ENCODE results near the gene GRIA4. TPM values are rescaled to one million over a fixed set of nuclear protein-coding genes. Genes with fewer than 3 reads are reported as not detected.

Gene GRIA4
- total RNA-seq, 4 donors from 2014 or later, result not detected

GRCh38 chr11:105582497-105582896 is 27.4 kb upstream of the GRIA4 start:
- no peak overlapping the region for H3K27ac ChIP-seq
- H3K4me3 ChIP-seq, result no peak overlapping the region
- no peaks in the 10 kb centered on the region for H3K9me3 ChIP-seq
- intact Hi-C loops (cut with DNase I), result no loop called here
- WGBS, 2 donors, result 64% methylated on average over 4 of the region's 4 CpGs
- TF ChIP-seq CTCF (IDR thresholded peaks at IDR 0.05) (no peak), POLR2A (IDR thresholded peaks at IDR 0.05) (no peak)
- DNase-seq, result no peak
- H3K36me3 ChIP-seq, result no peaks in the 10 kb centered on the region
- H3K27me3 ChIP-seq, result no peaks in the 10 kb centered on the region
- H3K4me1 ChIP-seq, result no peaks in the 10 kb centered on the region

- Histone ChIP-seq H3K36me3 (no peaks in the 10 kb centered on the region), H3K4me1 (no peaks in the 10 kb centered on the region), H3K4me3 (no peak overlapping the region), H3K9me3 (no peaks in the 10 kb centered on the region), H3K27me3 (no peaks in the 10 kb centered on the region), H3K27ac (no peak overlapping the region)
- DNase-seq, result no peak
- 61 to 64% methylated on average over 2 of the region's 2 CpGs for WGBS, 2 donors
- intact Hi-C loops (cut with DNase I), result no loop called here
- TF ChIP-seq CTCF (IDR thresholded peaks at IDR 0.05), result no peak
- no peak for TF ChIP-seq POLR2A (IDR thresholded peaks at IDR 0.05)
These were observed 21.9 kb upstream of the GRIA4 start for GRCh38 chr11:105588001-105588400.

GRCh38 chr11:105589346-105589745 is 20.5 kb upstream of the GRIA4 start:
- H3K27me3 ChIP-seq, result no peaks in the 10 kb centered on the region
- DNase-seq, result no peak
- intact Hi-C loops (cut with DNase I), result no loop called here
- no peak overlapping the region for H3K27ac ChIP-seq
- 66 to 69% methylated on average over 4 of the region's 4 CpGs for WGBS, 2 donors
- H3K9me3 ChIP-seq, result no peaks in the 10 kb centered on the region
- no peak overlapping the region for H3K4me3 ChIP-seq
- H3K4me1 ChIP-seq, result no peaks in the 10 kb centered on the region
- TF ChIP-seq CTCF (IDR thresholded peaks at IDR 0.05) (no peak), POLR2A (IDR thresholded peaks at IDR 0.05) (no peak)
- no peaks in the 10 kb centered on the region for H3K36me3 ChIP-seq

- no peak overlapping the region for H3K27ac ChIP-seq
- no peak for TF ChIP-seq CTCF (IDR thresholded peaks at IDR 0.05)
- TF ChIP-seq POLR2A (IDR thresholded peaks at IDR 0.05), result no peak
- WGBS, 2 donors, result 75 to 76% methylated on average over 5 of the region's 5 CpGs
- DNase-seq, result no peak
- intact Hi-C loops (cut with DNase I), result no loop called here
- no peaks in the 10 kb centered on the region for H3K36me3 ChIP-seq
- H3K4me3 ChIP-seq, result no peak overlapping the region
- H3K4me1 ChIP-seq, result no peaks in the 10 kb centered on the region
- H3K27me3 ChIP-seq, result no peaks in the 10 kb centered on the region
- H3K9me3 ChIP-seq, result no peaks in the 10 kb centered on the region
These were observed 17.8 kb upstream of the GRIA4 start for GRCh38 chr11:105592035-105592434.

- Histone ChIP-seq H3K9me3 (no peaks in the 10 kb centered on the region), H3K27ac (no peak overlapping the region), H3K36me3 (no peaks in the 10 kb centered on the region), H3K4me1 (no peaks in the 10 kb centered on the region), H3K4me3 (no peak overlapping the region), H3K27me3 (no peaks in the 10 kb centered on the region)
- intact Hi-C loops (cut with DNase I), result no loop called here
- TF ChIP-seq POLR2A (IDR thresholded peaks at IDR 0.05), result no peak
- no peak for TF ChIP-seq CTCF (IDR thresholded peaks at IDR 0.05)
- no peak for DNase-seq
- WGBS, 2 donors, result 63 to 65% methylated on average over 1 of the region's 1 CpG
These were observed 11.5 kb upstream of the GRIA4 start for GRCh38 chr11:105598371-105598770.
